NB4 (cell line): Measurements from ENCODE around the gene CPZ.
"Not testable (repeated sequence)": the region's sequence is repeated elsewhere in the genome, so short reads cannot be mapped to it uniquely, and the experiment has no call there.

Experiments used
- DNase-seq: peaks from one replicate; pipeline ENCODE4 v3.0.0; 2010; ENCODE audit warnings: low read depth
- H3K4me3 ChIP-seq: one replicate; pipeline ENCODE4 v1.5.1; 2011; ENCODE audit warnings: mild to moderate bottlenecking, low read depth, low read length, moderate library complexity
- CTCF ChIP-seq: IDR thresholded peaks from one replicate; pipeline ENCODE4 v1.5.1; 2012; ENCODE audit warnings: low read depth, low read length
- MAX ChIP-seq: IDR thresholded peaks from 2 replicates; pipeline ENCODE4 v1.6.1; 2011; ENCODE audit warnings: low read depth, low read length
- MYC ChIP-seq: IDR thresholded peaks from 2 replicates; pipeline ENCODE4 v1.6.1; 2011; ENCODE audit warnings: low read depth, low read length
- POLR2A ChIP-seq: IDR thresholded peaks from 2 replicates; pipeline ENCODE4 v1.6.1; 2011; ENCODE audit warnings: mild to moderate bottlenecking; ENCODE audit not compliant: insufficient read length; ENCODE audit errors: extremely low read depth

CPZ gene

GRCh38 chr4:8617486-8618040 is 25.0 kb downstream of the CPZ start:
- TF ChIP-seq POLR2A (no peak), CTCF (no peak), MAX (no peak), MYC (no peak)
- no peak for DNase-seq
- no peak overlapping the region for H3K4me3 ChIP-seq

- no peak for DNase-seq
- TF ChIP-seq MYC, result no peak
- no peak for TF ChIP-seq CTCF
Observed at GRCh38 chr4:8618421-8618820, 25.9 kb downstream of the CPZ start.

GRCh38 chr4:8618961-8619720 is 26.6 kb downstream of the CPZ start:
- no peak overlapping the region for H3K4me3 ChIP-seq
- TF ChIP-seq POLR2A, result no peak
- TF ChIP-seq CTCF, result no peak
- TF ChIP-seq MAX, result no peak
- no peak for DNase-seq

More at GRCh38 chr4:8618421-8618820, 25.9 kb downstream of the CPZ start:
- no peak overlapping the region for H3K4me3 ChIP-seq

- not testable (repeated sequence) for DNase-seq, H3K4me3 ChIP-seq
Observed at GRCh38 chr4:8621135-8621534, 28.6 kb downstream of the CPZ start.

GRCh38 chr4:8624601-8625272 is 32.2 kb downstream of the CPZ start:
- H3K4me3 ChIP-seq, DNase-seq: not testable (repeated sequence)

GRCh38 chr4:8630240-8630905 is 37.8 kb downstream of the CPZ start:
- H3K4me3 ChIP-seq, DNase-seq: not testable (repeated sequence)

- not testable (repeated sequence) for H3K4me3 ChIP-seq, DNase-seq
Observed at GRCh38 chr4:8631896-8632295, 39.3 kb downstream of the CPZ start.

GRCh38 chr4:8634773-8635172 is 42.2 kb downstream of the CPZ start:
- not testable (repeated sequence) for DNase-seq, H3K4me3 ChIP-seq

- DNase-seq, result not testable (repeated sequence)
Observed at GRCh38 chr4:8635897-8636554, 43.5 kb downstream of the CPZ start.

More at GRCh38 chr4:8635897-8636554, 43.5 kb downstream of the CPZ start:
- H3K4me3 ChIP-seq, result not testable (repeated sequence)
